ENCODE data around the gene CYBA.

The CYBA gene

DNA sequence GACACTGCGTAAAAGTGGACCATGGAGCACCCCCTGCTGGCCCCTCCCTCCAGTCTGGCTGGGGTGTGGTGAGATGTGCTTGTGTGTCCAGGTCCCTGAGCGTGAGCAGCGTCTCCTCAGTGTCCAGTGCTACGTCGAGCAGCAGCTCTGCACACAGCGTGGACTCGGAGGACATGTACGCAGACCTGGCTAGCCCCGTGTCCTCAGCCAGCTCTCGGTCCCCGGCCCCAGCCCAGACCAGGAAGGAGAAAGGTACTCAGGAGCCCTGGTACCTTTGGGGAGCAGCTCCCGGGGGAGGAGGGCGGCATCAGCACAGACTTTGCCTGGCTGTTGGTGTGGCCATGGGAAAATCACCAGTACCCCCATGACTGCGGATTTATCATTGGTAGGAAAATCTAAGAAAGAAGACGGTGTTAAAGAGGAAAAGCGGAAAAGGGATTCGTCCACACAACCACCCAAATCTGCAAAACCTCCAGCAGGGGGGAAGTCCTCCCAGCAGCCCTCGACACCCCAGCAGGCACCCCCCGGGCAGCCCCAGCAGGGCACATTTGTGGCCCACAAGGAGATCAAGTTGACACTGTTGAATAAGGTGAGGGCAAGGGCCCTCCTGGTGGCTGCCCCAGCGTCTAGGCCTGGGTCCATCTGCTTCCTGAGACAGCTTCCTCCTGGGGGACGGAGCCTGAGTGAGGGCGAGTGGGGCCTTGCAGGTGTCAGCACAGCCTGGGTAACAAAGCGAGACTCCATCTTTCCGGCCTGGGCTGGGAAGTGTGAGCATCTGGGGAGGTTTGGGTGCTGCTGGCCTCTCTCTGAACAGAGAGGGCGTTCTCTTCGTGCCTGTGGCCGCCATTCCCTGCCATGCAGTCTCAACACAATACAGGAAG lies 23.1 kb downstream of the CYBA start:
- no peak for TF ChIP-seq CTCF (IDR thresholded peaks at IDR 0.05; ENCODE audit: insufficient read depth, low read length, poor library complexity, severe bottlenecking)
- no peak overlapping the region for H3K4me3 ChIP-seq (replicated peaks; ENCODE audit: low read depth, low read length)
- H3K36me3 ChIP-seq (ENCODE audit: control insufficient read depth, insufficient read depth, low read length): peaks cover 40% of the 10 kb centered on the region
- DNase-seq (ENCODE audit: extremely low read depth, insufficient read length): no peak
- no peaks in the 10 kb centered on the region for H3K27me3 ChIP-seq (replicated peaks; ENCODE audit: control insufficient read depth, insufficient read depth, low read length)

GRCh38 chr16:88626646-88627045 lies 24.2 kb downstream of the CYBA start:
- H3K27me3 ChIP-seq (replicated peaks; ENCODE audit: control insufficient read depth, insufficient read depth, low read length): no peaks in the 10 kb centered on the region
- no peak for DNase-seq (ENCODE audit: extremely low read depth, insufficient read length)
- H3K4me3 ChIP-seq (replicated peaks; ENCODE audit: low read depth, low read length): no peak overlapping the region
- peaks cover 49% of the 10 kb centered on the region for H3K36me3 ChIP-seq (ENCODE audit: control insufficient read depth, insufficient read depth, low read length)
- TF ChIP-seq CTCF (IDR thresholded peaks at IDR 0.05; ENCODE audit: insufficient read depth, low read length, poor library complexity, severe bottlenecking): no peak

DNA sequence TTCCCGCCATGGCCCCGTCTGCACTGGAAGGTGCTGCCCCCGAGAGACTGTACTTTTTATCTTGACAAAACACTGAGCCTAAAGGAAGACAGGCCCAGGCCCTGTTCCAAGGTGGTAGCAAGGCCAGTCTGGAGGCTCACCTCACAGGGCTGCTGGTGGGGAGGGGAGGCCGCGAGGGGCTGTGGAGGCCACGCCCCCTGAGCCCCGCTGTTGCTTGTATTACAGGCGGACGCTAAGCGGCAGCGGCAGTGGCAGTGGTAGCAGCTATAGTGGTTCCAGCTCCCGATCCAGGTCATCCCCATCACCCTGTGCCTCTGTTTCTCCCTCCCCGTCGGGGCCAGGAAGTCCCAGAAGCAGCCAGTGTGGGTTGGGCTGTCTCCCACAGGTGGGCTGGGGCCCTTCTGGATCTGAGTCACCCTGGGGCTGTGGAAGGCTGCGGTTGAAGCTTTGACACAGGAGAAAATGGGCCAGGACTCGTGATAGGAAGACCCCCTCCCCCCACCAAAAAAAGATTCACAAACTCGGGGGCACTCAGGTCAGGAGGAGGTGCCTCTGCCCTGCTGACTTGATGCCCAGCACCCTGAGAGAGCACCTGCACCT lies 25.8 kb downstream of the CYBA start:
- Histone ChIP-seq H3K27me3 (replicated peaks; ENCODE audit: control insufficient read depth, insufficient read depth, low read length) (no peaks in the 10 kb centered on the region), H3K36me3 (ENCODE audit: control insufficient read depth, insufficient read depth, low read length) (peaks cover 43% of the 10 kb centered on the region), H3K4me3 (replicated peaks; ENCODE audit: low read depth, low read length) (no peak overlapping the region)
- TF ChIP-seq CTCF (IDR thresholded peaks at IDR 0.05; ENCODE audit: insufficient read depth, low read length, poor library complexity, severe bottlenecking): no peak
- DNase-seq (ENCODE audit: extremely low read depth, insufficient read length): no peak

DNA sequence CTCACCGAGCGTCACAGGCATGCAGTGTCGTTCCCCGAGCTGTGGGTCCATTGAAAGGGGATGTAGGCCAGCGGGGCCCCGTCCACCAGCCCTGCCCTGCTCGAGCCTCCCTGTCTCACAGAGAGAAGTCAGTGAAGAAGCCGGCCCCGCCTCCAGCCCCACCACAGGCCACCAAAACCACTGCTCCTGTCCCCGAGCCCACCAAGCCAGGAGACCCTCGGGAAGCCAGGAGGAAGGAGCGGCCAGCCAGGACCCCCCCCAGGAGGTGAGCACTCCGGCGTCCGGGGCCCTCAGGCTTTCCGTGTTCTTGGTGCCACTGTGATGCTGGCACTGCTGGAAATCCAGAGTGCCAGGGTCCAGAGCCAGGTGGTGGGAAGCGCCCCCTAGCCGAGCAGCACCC lies 26.4 kb downstream of the CYBA start:
- DNase-seq (ENCODE audit: extremely low read depth, insufficient read length): no peak
- no peak for TF ChIP-seq CTCF (IDR thresholded peaks at IDR 0.05; ENCODE audit: insufficient read depth, low read length, poor library complexity, severe bottlenecking)
- H3K4me3 ChIP-seq (replicated peaks; ENCODE audit: low read depth, low read length): no peak overlapping the region
- peaks cover 43% of the 10 kb centered on the region for H3K36me3 ChIP-seq (ENCODE audit: control insufficient read depth, insufficient read depth, low read length)
- no peaks in the 10 kb centered on the region for H3K27me3 ChIP-seq (replicated peaks; ENCODE audit: control insufficient read depth, insufficient read depth, low read length)

GRCh38 chr16:88623858-88624257 lies 27.0 kb downstream of the CYBA start:
- no peak for TF ChIP-seq CTCF (IDR thresholded peaks at IDR 0.05; ENCODE audit: insufficient read depth, low read length, poor library complexity, severe bottlenecking)
- Histone ChIP-seq H3K36me3 (ENCODE audit: control insufficient read depth, insufficient read depth, low read length) (peaks cover 43% of the 10 kb centered on the region), H3K27me3 (replicated peaks; ENCODE audit: control insufficient read depth, insufficient read depth, low read length) (no peaks in the 10 kb centered on the region), H3K4me3 (replicated peaks; ENCODE audit: low read depth, low read length) (no peak overlapping the region)
- DNase-seq (ENCODE audit: extremely low read depth, insufficient read length): no peak
